GM12878 (cell line): ENCODE measurements around the gene YIF1A.
A peak's percentile ranks its signal among the peaks of the same experiment; 100 is the strongest.

Source experiments
- ATF7 ChIP-seq: fragments of 450-650 bp; IDR thresholded peaks from 2 replicates; pipeline ENCODE4 v1.6.1; 2016; ENCODE audit warnings: low read depth, mild to moderate bottlenecking
- CHD4 ChIP-seq: fragments of 200-600 bp; sonication (generic); IDR thresholded peaks from 2 replicates; pipeline ENCODE4 v1.6.1; 2016; ENCODE audit warnings: mild to moderate bottlenecking
- CTCF ChIP-seq, 3 experiments: IDR thresholded peaks in 2 of 3; conservative IDR thresholded peaks in 1 of 3; 2 replicates each; pipeline ENCODE4 v1.5.1; 2011; ENCODE audit warnings: low read depth in 3 of 3, low read length in 3 of 3, mild to moderate bottlenecking in 3 of 3, control low read depth in 2 of 3, moderate library complexity in 2 of 3, inconsistent platforms in 1 of 3, mixed read lengths in 1 of 3; ENCODE audit not compliant: control insufficient read depth in 2 of 3, insufficient read depth in 1 of 3; ENCODE audit errors: extremely low read depth in 1 of 3
- EGR1 ChIP-seq, 2 experiments: IDR thresholded peaks; 1 replicate in 1 of 2; 2 replicates in 1 of 2; pipeline ENCODE4 v1.6.1; 2011 to 2012; ENCODE audit warnings: low read depth in 2 of 2, low read length in 2 of 2, borderline replicate concordance in 1 of 2, mild to moderate bottlenecking in 1 of 2, moderate library complexity in 1 of 2
- EZH2 ChIP-seq: IDR thresholded peaks from 2 replicates; pipeline ENCODE4 v1.6.1; 2012; ENCODE audit warnings: low read depth, mild to moderate bottlenecking, control low read depth, inconsistent platforms, low read length, borderline replicate concordance; ENCODE audit not compliant: control insufficient read depth
- NFXL1 ChIP-seq: fragments of 450-650 bp; IDR thresholded peaks from 2 replicates; pipeline ENCODE4 v1.6.1; 2017; ENCODE audit warnings: antibody characterized with exemption, mild to moderate bottlenecking, borderline replicate concordance
- NFYA ChIP-seq: IDR thresholded peaks from 2 replicates; pipeline ENCODE4 v1.6.1; 2011; ENCODE audit warnings: low read depth, mild to moderate bottlenecking, low read length, improper control_type of control experiment, borderline replicate concordance
- POLR2A ChIP-seq: IDR thresholded peaks from 2 replicates; pipeline ENCODE4 v1.6.1; 2011; ENCODE audit warnings: low read depth, mild to moderate bottlenecking, low read length
- SUPT20H ChIP-seq: IDR thresholded peaks from 2 replicates; pipeline ENCODE4 v1.6.1; 2011; ENCODE audit warnings: low read depth, mild to moderate bottlenecking, low read length, moderate library complexity, borderline replicate concordance; ENCODE audit not compliant: control insufficient read depth
- ZSCAN29 ChIP-seq: fragments of 450-650 bp; IDR thresholded peaks from 2 replicates; pipeline ENCODE4 v1.6.1; 2017; ENCODE audit warnings: mild to moderate bottlenecking, moderate library complexity
- TF ChIP-seq, protein P1 (sequence below): IDR thresholded peaks from 2 replicates; pipeline ENCODE4 v1.6.1; 2011; ENCODE audit warnings: mild to moderate bottlenecking, low read depth, low read length, moderate library complexity; ENCODE audit not compliant: insufficient replicate concordance

- no peak for TF ChIP-seq ZSCAN29
- TF ChIP-seq NFXL1: no peak
- TF ChIP-seq SUPT20H: no peak
- TF ChIP-seq EZH2: no peak
- no peak for TF ChIP-seq CTCF (IDR thresholded peaks at IDR 0.05 in 2 of 3, conservative IDR thresholded peaks at IDR 0.05 in 1 of 3; ENCODE audit: control insufficient read depth in 2 of 3, extremely low read depth in 1 of 3, insufficient read depth in 1 of 3, low read depth in 3 of 3, low read length in 3 of 3)
- no peak for TF ChIP-seq EGR1 (IDR thresholded peaks at IDR 0.05; ENCODE audit: borderline replicate concordance in 1 of 2, low read depth in 2 of 2, low read length in 2 of 2)
- peak; percentile 60 for TF ChIP-seq POLR2A
- TF ChIP-seq CHD4: no peak
- no peak for TF ChIP-seq ATF7
- no peak for TF ChIP-seq NFYA
- TF ChIP-seq, protein P1, sequence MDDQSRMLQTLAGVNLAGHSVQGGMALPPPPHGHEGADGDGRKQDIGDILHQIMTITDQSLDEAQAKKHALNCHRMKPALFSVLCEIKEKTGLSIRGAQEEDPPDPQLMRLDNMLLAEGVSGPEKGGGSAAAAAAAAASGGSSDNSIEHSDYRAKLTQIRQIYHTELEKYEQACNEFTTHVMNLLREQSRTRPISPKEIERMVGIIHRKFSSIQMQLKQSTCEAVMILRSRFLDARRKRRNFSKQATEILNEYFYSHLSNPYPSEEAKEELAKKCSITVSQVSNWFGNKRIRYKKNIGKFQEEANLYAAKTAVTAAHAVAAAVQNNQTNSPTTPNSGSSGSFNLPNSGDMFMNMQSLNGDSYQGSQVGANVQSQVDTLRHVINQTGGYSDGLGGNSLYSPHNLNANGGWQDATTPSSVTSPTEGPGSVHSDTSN: no peak
Measured at GRCh38 chr11:66280428-66280827, 8.5 kb downstream of the YIF1A start.
